ACC112 (cell line): ENCODE measurements around the gene MYO5A.

Experiments
- H2AFZ ChIP-seq: fragments of 200-600 bp; sonication (generic); one replicate; pipeline ENCODE4 v1.6.0; 2017; ENCODE audit warnings: antibody characterized with exemption, low read length; ENCODE audit not compliant: unreplicated experiment
- H3K27ac ChIP-seq: fragments of 200-600 bp; sonication (generic); 2 replicates; pipeline ENCODE4 v1.5.1; 2014; ENCODE audit warnings: low read depth, mild to moderate bottlenecking, antibody characterized with exemption, low read length, moderate library complexity
- H3K27me3 ChIP-seq: fragments of 200-600 bp; sonication (generic); 2 replicates; pipeline ENCODE4 v1.6.1; 2014; ENCODE audit warnings: mild to moderate bottlenecking, antibody characterized with exemption, low read length, moderate library complexity, mixed read lengths; ENCODE audit not compliant: insufficient read depth
- H3K36me3 ChIP-seq: fragments of 200-600 bp; sonication (generic); 2 replicates; pipeline ENCODE4 v1.6.1; 2016; ENCODE audit warnings: mild to moderate bottlenecking, antibody characterized with exemption, low read length, moderate library complexity, mixed read lengths; ENCODE audit not compliant: insufficient read depth
- H3K4me1 ChIP-seq: fragments of 200-600 bp; sonication (generic); one replicate; pipeline ENCODE4 v1.6.1; 2016; ENCODE audit warnings: low read length, mixed read lengths; ENCODE audit not compliant: insufficient read depth, unreplicated experiment, control insufficient read depth
- H3K4me3 ChIP-seq: fragments of 200-600 bp; sonication (generic); 2 replicates; pipeline ENCODE4 v1.5.1; 2014; ENCODE audit warnings: mild to moderate bottlenecking, low read depth, low read length
- H3K79me2 ChIP-seq: fragments of 200-600 bp; sonication (generic); one replicate; pipeline ENCODE4 v1.6.0; 2016; ENCODE audit warnings: low read length; ENCODE audit not compliant: control insufficient read depth, unreplicated experiment, insufficient read depth

MYO5A gene

GRCh38 chr15:52350423-52350822 lies 178.3 kb downstream of the MYO5A start:
- no peak overlapping the region for H3K27ac ChIP-seq

GRCh38 chr15:52349052-52349700 lies 179.5 kb downstream of the MYO5A start:
- peaks cover 12% of the 10 kb centered on the region; the same call in 1 of the 2 replicates for H3K36me3 ChIP-seq
- no peak overlapping the region for H2AFZ ChIP-seq
- no peak overlapping the region for H3K4me3 ChIP-seq
- H3K4me1 ChIP-seq = peaks cover 4% of the 10 kb centered on the region
- no peak overlapping the region for H3K27ac ChIP-seq
- no peaks in the 10 kb centered on the region for H3K79me2 ChIP-seq
- H3K27me3 ChIP-seq = no peaks in the 10 kb centered on the region

More at GRCh38 chr15:52350423-52350822, 178.3 kb downstream of the MYO5A start:
- Histone ChIP-seq H3K27me3 (no peaks in the 10 kb centered on the region), H3K4me3 (no peak overlapping the region), H2AFZ (no peak overlapping the region), H3K79me2 (no peaks in the 10 kb centered on the region), H3K36me3 (peaks cover 12% of the 10 kb centered on the region; the same call in 1 of the 2 replicates), H3K4me1 (peaks cover 4% of the 10 kb centered on the region)

- no peak overlapping the region for H3K4me3 ChIP-seq
- H3K79me2 ChIP-seq = no peaks in the 10 kb centered on the region
- H3K4me1 ChIP-seq = peaks cover 4% of the 10 kb centered on the region
- no peaks in the 10 kb centered on the region for H3K27me3 ChIP-seq
- peaks cover 8% of the 10 kb centered on the region; the same call in 1 of the 2 replicates for H3K36me3 ChIP-seq
- H2AFZ ChIP-seq = no peak overlapping the region
- no peak overlapping the region for H3K27ac ChIP-seq
Measured at GRCh38 chr15:52348056-52348745, 180.5 kb downstream of the MYO5A start.

GRCh38 chr15:52344592-52344991 lies 184.1 kb downstream of the MYO5A start:
- Histone ChIP-seq H2AFZ (no peak overlapping the region), H3K4me1 (no peaks in the 10 kb centered on the region), H3K27me3 (no peaks in the 10 kb centered on the region), H3K4me3 (no peak overlapping the region), H3K36me3 (peaks cover 8% of the 10 kb centered on the region; the same call in 1 of the 2 replicates), H3K79me2 (no peaks in the 10 kb centered on the region), H3K27ac (no peak overlapping the region)

GRCh38 chr15:52343831-52344230 lies 184.8 kb downstream of the MYO5A start:
- Histone ChIP-seq H3K4me1 (peaks cover 3% of the 10 kb centered on the region), H3K36me3 (peaks cover 8% of the 10 kb centered on the region; the same call in 1 of the 2 replicates), H3K79me2 (no peaks in the 10 kb centered on the region), H3K27ac (no peak overlapping the region), H3K4me3 (no peak overlapping the region), H3K27me3 (no peaks in the 10 kb centered on the region), H2AFZ (no peak overlapping the region)

- H3K27ac ChIP-seq = no peak overlapping the region
- no peaks in the 10 kb centered on the region for H3K79me2 ChIP-seq
- no peaks in the 10 kb centered on the region for H3K27me3 ChIP-seq
- no peak overlapping the region for H3K4me3 ChIP-seq
- no peaks in the 10 kb centered on the region for H3K36me3 ChIP-seq
- H3K4me1 ChIP-seq = peaks cover 24% of the 10 kb centered on the region
- H2AFZ ChIP-seq = no peak overlapping the region
Measured at GRCh38 chr15:52340093-52340492, 188.6 kb downstream of the MYO5A start.

- Histone ChIP-seq H3K4me3 (no peak overlapping the region), H3K27ac (no peak overlapping the region), H3K79me2 (no peaks in the 10 kb centered on the region), H2AFZ (no peak overlapping the region), H3K27me3 (no peaks in the 10 kb centered on the region), H3K36me3 (no peaks in the 10 kb centered on the region), H3K4me1 (peaks cover 33% of the 10 kb centered on the region)
Measured at GRCh38 chr15:52338891-52339290, 189.8 kb downstream of the MYO5A start.

- no peaks in the 10 kb centered on the region for H3K36me3 ChIP-seq
- H3K79me2 ChIP-seq = no peaks in the 10 kb centered on the region
- no peaks in the 10 kb centered on the region for H3K27me3 ChIP-seq
- H3K4me3 ChIP-seq = no peak overlapping the region
- 0 out of 2 replicates have a peak overlapping the region, but pooled peaks have one; percentile 44 for H3K27ac ChIP-seq
- no peak overlapping the region for H2AFZ ChIP-seq
- peaks cover 33% of the 10 kb centered on the region for H3K4me1 ChIP-seq
Measured at GRCh38 chr15:52338058-52338457, 190.6 kb downstream of the MYO5A start.

- peak overlapping the region; percentile 82 for H2AFZ ChIP-seq
- H3K27ac ChIP-seq = peak overlapping the region; percentile 44; the same call in 1 of the 2 replicates
- H3K27me3 ChIP-seq = no peaks in the 10 kb centered on the region
- H3K79me2 ChIP-seq = no peaks in the 10 kb centered on the region
- H3K4me3 ChIP-seq = no peak overlapping the region
- H3K4me1 ChIP-seq = peaks cover 33% of the 10 kb centered on the region
- no peaks in the 10 kb centered on the region for H3K36me3 ChIP-seq
Measured at GRCh38 chr15:52337198-52337853, 191.4 kb downstream of the MYO5A start.

GRCh38 chr15:52336529-52336928 lies 192.2 kb downstream of the MYO5A start:
- Histone ChIP-seq H2AFZ (no peak overlapping the region), H3K27me3 (no peaks in the 10 kb centered on the region), H3K27ac (no peak overlapping the region), H3K4me1 (peaks cover 33% of the 10 kb centered on the region), H3K4me3 (no peak overlapping the region), H3K79me2 (no peaks in the 10 kb centered on the region), H3K36me3 (no peaks in the 10 kb centered on the region)
